Measurements from ENCODE around the gene RASEF.
"Not testable (repeated sequence)": the region's sequence is repeated elsewhere in the genome, so short reads cannot be mapped to it uniquely, and the experiment has no call there.

RASEF gene

DNA sequence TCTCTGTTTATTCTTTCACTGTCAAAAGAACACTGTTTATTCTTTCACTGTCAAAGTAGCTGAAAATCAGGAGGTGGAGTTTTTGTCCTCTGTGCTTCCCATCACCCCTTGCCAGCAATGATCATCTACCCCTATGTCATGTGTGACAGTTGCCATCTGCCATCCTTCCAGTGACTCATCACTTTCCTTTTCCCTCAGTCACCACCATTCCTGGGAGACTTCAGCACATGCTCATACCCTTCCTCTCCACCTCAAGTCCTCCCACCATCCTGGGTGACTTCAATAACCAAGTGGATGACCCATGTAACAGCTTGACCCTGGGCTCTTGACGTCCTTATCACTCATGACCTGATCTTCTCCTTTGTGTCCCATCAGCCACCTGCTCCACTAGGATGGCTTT is 43.3 kb upstream of the RASEF start:
- H3K9me3 ChIP-seq = no peaks in the 10 kb centered on the region
- no peak overlapping the region for H3K4me3 ChIP-seq
- no peak for DNase-seq
- H3K4me1 ChIP-seq = no peaks in the 10 kb centered on the region
- intact Hi-C loops (cut with DNase I; ENCODE audit: low total_unique reads) = no loop called here
- no peaks in the 10 kb centered on the region for H3K27me3 ChIP-seq
- TF ChIP-seq CTCF (IDR thresholded peaks at IDR 0.05) = no peak
- H3K36me3 ChIP-seq = no peaks in the 10 kb centered on the region
- H3K27ac ChIP-seq = no peak overlapping the region

- TF ChIP-seq CTCF (IDR thresholded peaks at IDR 0.05) = no peak
- no peaks in the 10 kb centered on the region for H3K36me3 ChIP-seq
- no peaks in the 10 kb centered on the region for H3K27me3 ChIP-seq
- no peak for DNase-seq
- no peaks in the 10 kb centered on the region for H3K4me1 ChIP-seq
- H3K9me3 ChIP-seq = no peaks in the 10 kb centered on the region
- intact Hi-C loops (cut with DNase I; ENCODE audit: low total_unique reads) = no loop called here
- no peak overlapping the region for H3K27ac ChIP-seq
- no peak overlapping the region for H3K4me3 ChIP-seq
These were observed 34.7 kb upstream of the RASEF start for GRCh38 chr9:83097633-83098032.

- intact Hi-C loops (cut with DNase I; ENCODE audit: low total_unique reads); DNase-seq; H3K27ac ChIP-seq; H3K4me3 ChIP-seq; H3K4me1 ChIP-seq; H3K36me3 ChIP-seq; H3K9me3 ChIP-seq; H3K27me3 ChIP-seq: not testable (repeated sequence)
These were observed 30.4 kb upstream of the RASEF start for GRCh38 chr9:83093311-83093710.

DNA sequence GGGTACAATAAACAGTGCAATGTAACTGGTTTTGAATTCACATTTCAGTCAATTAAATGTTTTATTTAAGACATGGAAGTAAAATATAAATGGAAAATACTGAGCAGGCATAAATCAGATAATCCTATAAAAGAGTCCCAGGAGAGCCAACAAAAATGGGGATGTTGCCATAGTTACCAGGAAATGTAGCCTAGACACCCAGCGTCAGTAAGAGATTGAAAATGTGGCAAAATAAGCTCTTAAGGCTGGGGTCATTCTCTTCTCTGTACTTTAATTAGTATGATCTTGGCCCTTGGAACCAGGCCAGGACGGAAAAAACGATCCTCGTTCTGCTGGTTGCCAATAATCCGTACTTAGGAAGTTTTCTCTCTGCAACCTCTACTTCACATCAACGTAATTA is 18.9 kb upstream of the RASEF start:
- H3K27ac ChIP-seq = no peak overlapping the region
- no peak for TF ChIP-seq CTCF (IDR thresholded peaks at IDR 0.05)
- H3K36me3 ChIP-seq = no peaks in the 10 kb centered on the region
- DNase-seq = no peak
- H3K27me3 ChIP-seq = no peaks in the 10 kb centered on the region
- H3K9me3 ChIP-seq = no peaks in the 10 kb centered on the region
- no peaks in the 10 kb centered on the region for H3K4me1 ChIP-seq
- no peak overlapping the region for H3K4me3 ChIP-seq
- intact Hi-C loops (cut with DNase I; ENCODE audit: low total_unique reads) = no loop called here

- Histone ChIP-seq H3K36me3 (no peaks in the 10 kb centered on the region), H3K27me3 (no peaks in the 10 kb centered on the region), H3K4me1 (no peaks in the 10 kb centered on the region), H3K27ac (no peak overlapping the region), H3K9me3 (no peaks in the 10 kb centered on the region), H3K4me3 (no peak overlapping the region)
- TF ChIP-seq CTCF (IDR thresholded peaks at IDR 0.05) = no peak
- no peak for DNase-seq
- intact Hi-C loops (cut with DNase I; ENCODE audit: low total_unique reads) = no loop called here
These were observed 18.1 kb upstream of the RASEF start for GRCh38 chr9:83081010-83081409.

DNA sequence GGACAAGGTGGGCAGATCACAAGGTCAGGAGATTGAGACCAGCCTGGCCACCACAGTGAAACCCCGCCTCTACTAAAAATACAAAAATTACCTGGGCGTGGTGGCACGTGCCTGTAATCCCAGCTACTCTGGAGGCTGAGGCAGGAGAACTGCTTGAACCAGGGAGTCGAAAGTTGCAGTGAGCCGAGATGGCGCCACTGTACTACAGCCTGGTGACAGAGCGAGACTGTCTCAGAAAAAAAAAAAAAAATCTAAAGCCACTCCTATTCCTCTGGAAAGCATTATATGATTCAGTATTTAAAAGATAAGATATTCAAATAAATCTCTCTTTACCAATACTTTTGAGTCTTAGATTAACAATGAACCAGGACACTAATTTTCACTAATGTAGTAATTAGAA is 13.0 kb upstream of the RASEF start:
- H3K27ac ChIP-seq; H3K9me3 ChIP-seq; H3K4me1 ChIP-seq; H3K27me3 ChIP-seq; intact Hi-C loops (cut with DNase I; ENCODE audit: low total_unique reads); H3K4me3 ChIP-seq; H3K36me3 ChIP-seq; DNase-seq: not testable (repeated sequence)

DNA sequence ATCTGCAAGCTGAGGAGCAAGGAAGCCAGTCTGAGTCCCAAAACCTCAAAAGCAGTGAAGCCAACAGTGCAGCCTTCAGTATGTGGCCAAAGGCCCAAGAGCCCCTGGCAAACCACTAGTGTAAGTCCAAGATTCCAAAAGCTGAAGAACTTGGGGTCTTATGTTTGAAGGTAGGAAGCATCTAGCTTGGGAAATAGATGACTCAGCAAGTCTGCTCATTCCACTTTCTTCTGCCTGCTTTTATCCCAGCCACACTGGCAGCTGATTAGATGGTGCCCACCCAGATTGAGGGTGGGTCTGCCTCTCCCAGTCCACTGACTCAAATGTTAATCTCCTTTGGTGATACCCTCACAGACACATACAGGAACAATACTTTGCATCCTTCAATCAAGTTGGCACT is 9.6 kb upstream of the RASEF start:
- H3K4me1 ChIP-seq; H3K9me3 ChIP-seq; H3K4me3 ChIP-seq; intact Hi-C loops (cut with DNase I; ENCODE audit: low total_unique reads); H3K27ac ChIP-seq; H3K36me3 ChIP-seq; H3K27me3 ChIP-seq; DNase-seq: not testable (repeated sequence)

Data from tibial artery (tissue), 4 donors.